CD4-positive, alpha-beta T cell treated with Interferon alpha-2 for 1 hour (primary cell): ENCODE results near the gene TUBB2B.
"Not testable (repeated sequence)": the region's sequence is repeated elsewhere in the genome, so short reads cannot be mapped to it uniquely, and the experiment has no call there.

ENCODE experiments used
- DNase-seq, 2 donors: peaks; one replicate each; pipeline ENCODE4 v3.0.0-alpha.2; 2020 to 2022

Gene TUBB2B

GRCh38 chr6:3183066-3183465 lies 44.4 kb downstream of the TUBB2B start:
- DNase-seq = no peak

- DNase-seq = no peak
These were observed 46.3 kb downstream of the TUBB2B start for GRCh38 chr6:3181105-3181504.

- DNase-seq = not testable (repeated sequence)
These were observed 47.5 kb downstream of the TUBB2B start for GRCh38 chr6:3179945-3180344.

- DNase-seq = not testable (repeated sequence)
These were observed 48.8 kb downstream of the TUBB2B start for GRCh38 chr6:3178666-3179065.

GRCh38 chr6:3176562-3177355 lies 50.7 kb downstream of the TUBB2B start:
- DNase-seq = peak in 1 of 2 donors; percentile 34

GRCh38 chr6:3175715-3176402 lies 51.6 kb downstream of the TUBB2B start:
- DNase-seq = no peak
